CD8-positive, alpha-beta memory T cell (primary cell): ENCODE results near the gene ERC2. TPM values are rescaled to one million over a fixed set of nuclear protein-coding genes. Genes with fewer than 3 reads are reported as not detected.

Experiments used
- CTCF ChIA-PET: fragments of 350-600 bp; sonication (Branson Sonifier 250); formaldehyde crosslinking; loops from one replicate; lab custom pipeline; 2021; ENCODE audit warnings: antibody characterized with exemption; lab: Charles Lee
- POLR2A ChIA-PET: fragments of 350-600 bp; sonication (Branson Sonifier 250); formaldehyde crosslinking; loops from one replicate; lab custom pipeline; 2021; ENCODE audit warnings: antibody characterized with exemption; lab: Charles Lee
- DNase-seq, 5 donors: peaks; one replicate each; pipeline versions ENCODE4 v3.0.0 to v3.0.0-alpha.2; 2020 to 2022; ENCODE audit warnings: mixed read lengths in 1 of 5
- H3K27ac ChIP-seq: one replicate; pipeline ENCODE4 v1.7.0; 2013; ENCODE audit warnings: low read depth, mild to moderate bottlenecking, low read length, moderate library complexity
- H3K27me3 ChIP-seq: 2 replicates; pipeline ENCODE4 v1.7.0; 2013; ENCODE audit warnings: low read length, mild to moderate bottlenecking; ENCODE audit not compliant: insufficient read depth, poor library complexity, severe bottlenecking
- H3K36me3 ChIP-seq: 2 replicates; pipeline ENCODE4 v1.7.0; 2013; ENCODE audit warnings: mild to moderate bottlenecking, low read length, moderate library complexity; ENCODE audit not compliant: insufficient read depth
- H3K4me1 ChIP-seq: 2 replicates; pipeline ENCODE4 v1.7.0; 2013; ENCODE audit warnings: mild to moderate bottlenecking, low read length, moderate library complexity; ENCODE audit not compliant: insufficient read depth
- H3K4me3 ChIP-seq: 2 replicates; pipeline ENCODE4 v1.7.0; 2013; ENCODE audit warnings: mild to moderate bottlenecking, low read length
- H3K9me3 ChIP-seq: 2 replicates; pipeline ENCODE4 v1.7.0; 2013; ENCODE audit warnings: mild to moderate bottlenecking, low read length
- H3K27ac Mint-ChIP-seq, 8 donors: one replicate each; pipeline ENCODE4 v1.8.0; 2020 to 2021; ENCODE audit warnings: mixed read lengths in 8 of 8, mild to moderate bottlenecking in 6 of 8, inconsistent platforms in 3 of 8, moderate library complexity in 3 of 8
- H3K27me3 Mint-ChIP-seq, 2 donors: one replicate each; pipeline ENCODE4 v1.8.0; 2020 to 2021; ENCODE audit warnings: mixed read lengths in 2 of 2, mild to moderate bottlenecking in 1 of 2, moderate library complexity in 1 of 2
- H3K36me3 Mint-ChIP-seq, 3 donors: one replicate each; pipeline ENCODE4 v1.8.0; 2020 to 2021; ENCODE audit warnings: mixed read lengths in 3 of 3, inconsistent platforms in 1 of 3, mild to moderate bottlenecking in 1 of 3
- H3K4me1 Mint-ChIP-seq, 3 donors: one replicate each; pipeline ENCODE4 v1.8.0; 2020 to 2021; ENCODE audit warnings: mixed read lengths in 3 of 3, inconsistent platforms in 1 of 3, mild to moderate bottlenecking in 1 of 3
- H3K4me3 Mint-ChIP-seq, 7 donors: one replicate each; pipeline ENCODE4 v1.8.0; 2020 to 2021; ENCODE audit warnings: mixed read lengths in 7 of 7, mild to moderate bottlenecking in 6 of 7, moderate library complexity in 4 of 7, inconsistent platforms in 2 of 7
- H3K9me3 Mint-ChIP-seq, 5 donors: one replicate each; pipeline ENCODE4 v1.8.0; 2020 to 2022; ENCODE audit warnings: mixed read lengths in 5 of 5, mild to moderate bottlenecking in 3 of 5, moderate library complexity in 2 of 5, inconsistent platforms in 1 of 5
- polyA plus RNA-seq: library from polyadenylated mRNA; unstranded; fragments of 300-500 nt; fragmentation: Illumina TruSeq; gene quantifications from one replicate; pipeline ENCODE4 v1.2.3, GENCODE V29; 2021
- total RNA-seq, 2 experiments: library from RNA; stranded (reverse); gene quantifications; one replicate each; pipeline ENCODE4 v1.2.3, GENCODE V29; 2021

ERC2 gene
- total and polyA plus RNA-seq, 3 experiments from 2014 or later = not detected

GRCh38 chr3:55629432-55629831 is 838.8 kb downstream of the ERC2 start:
- peaks cover 0 to 9% (median 5%) of the 10 kb centered on the region in 5 donors for H3K9me3 Mint-ChIP-seq
- Histone ChIP-seq H3K27me3 (no peaks in the 10 kb centered on the region), H3K27ac (no peak overlapping the region), H3K4me1 (no peaks in the 10 kb centered on the region), H3K4me3 (no peak overlapping the region), H3K36me3 (no peaks in the 10 kb centered on the region), H3K9me3 (no peaks in the 10 kb centered on the region)
- no peaks in the 10 kb centered on the region for H3K36me3 Mint-ChIP-seq
- H3K4me1 Mint-ChIP-seq = no peaks in the 10 kb centered on the region
- no peak for DNase-seq
- CTCF ChIA-PET = no interaction called here
- H3K27ac Mint-ChIP-seq = no peak overlapping the region
- POLR2A ChIA-PET = no interaction called here
- H3K4me3 Mint-ChIP-seq = no peak overlapping the region
- H3K27me3 Mint-ChIP-seq = no peaks in the 10 kb centered on the region

GRCh38 chr3:55626279-55626665 is 842.0 kb downstream of the ERC2 start:
- Histone ChIP-seq H3K27me3 (no peaks in the 10 kb centered on the region), H3K27ac (no peak overlapping the region), H3K4me1 (no peaks in the 10 kb centered on the region), H3K9me3 (no peaks in the 10 kb centered on the region), H3K36me3 (no peaks in the 10 kb centered on the region), H3K4me3 (no peak overlapping the region)
- DNase-seq = no peak
- H3K4me1 Mint-ChIP-seq = no peaks in the 10 kb centered on the region
- H3K27ac Mint-ChIP-seq = no peak overlapping the region
- H3K9me3 Mint-ChIP-seq = peaks cover 0 to 12% (median 7%) of the 10 kb centered on the region in 5 donors
- CTCF ChIA-PET = no interaction called here
- H3K36me3 Mint-ChIP-seq = no peaks in the 10 kb centered on the region
- POLR2A ChIA-PET = no interaction called here
- H3K4me3 Mint-ChIP-seq = no peak overlapping the region
- no peaks in the 10 kb centered on the region for H3K27me3 Mint-ChIP-seq

GRCh38 chr3:55624238-55624637 is 844.0 kb downstream of the ERC2 start:
- H3K4me1 ChIP-seq = no peaks in the 10 kb centered on the region
- no peak overlapping the region for H3K27ac Mint-ChIP-seq
- no peaks in the 10 kb centered on the region for H3K4me1 Mint-ChIP-seq
- H3K36me3 ChIP-seq = no peaks in the 10 kb centered on the region
- peaks cover 0 to 12% (median 8%) of the 10 kb centered on the region in 5 donors for H3K9me3 Mint-ChIP-seq
- no peak overlapping the region for H3K4me3 ChIP-seq
- H3K9me3 ChIP-seq = no peaks in the 10 kb centered on the region
- H3K27me3 Mint-ChIP-seq = no peaks in the 10 kb centered on the region
- no peak overlapping the region for H3K27ac ChIP-seq
- H3K4me3 Mint-ChIP-seq = no peak overlapping the region
- CTCF ChIA-PET = no interaction called here
- POLR2A ChIA-PET = no interaction called here
- no peaks in the 10 kb centered on the region for H3K27me3 ChIP-seq
- DNase-seq = no peak
- H3K36me3 Mint-ChIP-seq = no peaks in the 10 kb centered on the region

DNA sequence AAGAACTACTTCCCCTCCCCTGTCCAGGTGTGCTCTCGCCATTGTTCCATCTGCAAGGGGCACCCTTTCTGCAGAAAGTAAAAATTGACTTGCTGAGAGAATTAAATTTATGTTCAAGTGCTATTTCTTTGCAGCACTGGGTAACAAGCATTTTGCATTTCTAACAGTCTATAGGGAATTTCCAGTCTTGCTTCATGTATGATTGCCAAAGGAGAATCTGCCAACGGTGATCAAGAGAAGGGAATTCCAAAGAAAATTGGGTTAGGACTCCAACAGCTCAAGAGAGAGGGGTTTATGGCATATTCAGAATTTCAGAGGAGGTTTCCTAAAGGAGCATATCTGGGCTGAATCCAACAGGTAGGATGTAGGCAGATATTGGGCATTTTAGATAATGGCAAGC is 844.5 kb downstream of the ERC2 start:
- no peak for DNase-seq
- no peak overlapping the region for H3K27ac Mint-ChIP-seq
- H3K4me3 Mint-ChIP-seq = no peak overlapping the region
- no peaks in the 10 kb centered on the region for H3K9me3 ChIP-seq
- no peaks in the 10 kb centered on the region for H3K27me3 Mint-ChIP-seq
- no peaks in the 10 kb centered on the region for H3K36me3 Mint-ChIP-seq
- POLR2A ChIA-PET = no interaction called here
- peaks cover 0 to 12% (median 8%) of the 10 kb centered on the region in 5 donors for H3K9me3 Mint-ChIP-seq
- H3K27me3 ChIP-seq = no peaks in the 10 kb centered on the region
- CTCF ChIA-PET = no interaction called here
- no peaks in the 10 kb centered on the region for H3K4me1 Mint-ChIP-seq
- no peaks in the 10 kb centered on the region for H3K4me1 ChIP-seq
- no peak overlapping the region for H3K4me3 ChIP-seq
- H3K36me3 ChIP-seq = no peaks in the 10 kb centered on the region
- no peak overlapping the region for H3K27ac ChIP-seq

GRCh38 chr3:55622733-55623132 is 845.5 kb downstream of the ERC2 start:
- Histone ChIP-seq H3K36me3 (no peaks in the 10 kb centered on the region), H3K4me3 (no peak overlapping the region), H3K9me3 (no peaks in the 10 kb centered on the region), H3K27ac (no peak overlapping the region), H3K4me1 (no peaks in the 10 kb centered on the region), H3K27me3 (no peaks in the 10 kb centered on the region)
- Mint-ChIP-seq H3K9me3 (peaks cover 0 to 12% (median 8%) of the 10 kb centered on the region in 5 donors), H3K4me1 (no peaks in the 10 kb centered on the region), H3K27me3 (no peaks in the 10 kb centered on the region), H3K36me3 (no peaks in the 10 kb centered on the region), H3K27ac (no peak overlapping the region), H3K4me3 (no peak overlapping the region)
- ChIA-PET CTCF (no interaction called here), POLR2A (no interaction called here)
- DNase-seq = no peak

- Mint-ChIP-seq H3K27me3 (no peaks in the 10 kb centered on the region), H3K9me3 (peaks cover 0 to 12% (median 8%) of the 10 kb centered on the region in 5 donors), H3K27ac (no peak overlapping the region), H3K4me1 (no peaks in the 10 kb centered on the region), H3K36me3 (no peaks in the 10 kb centered on the region), H3K4me3 (no peak overlapping the region)
- Histone ChIP-seq H3K27ac (no peak overlapping the region), H3K4me3 (no peak overlapping the region), H3K4me1 (no peaks in the 10 kb centered on the region), H3K27me3 (no peaks in the 10 kb centered on the region), H3K36me3 (no peaks in the 10 kb centered on the region), H3K9me3 (no peaks in the 10 kb centered on the region)
- CTCF ChIA-PET = no interaction called here
- no peak for DNase-seq
- POLR2A ChIA-PET = no interaction called here
These were observed 846.2 kb downstream of the ERC2 start for GRCh38 chr3:55622116-55622515.

- ChIA-PET POLR2A (no interaction called here), CTCF (no interaction called here)
- Histone ChIP-seq H3K27ac (no peak overlapping the region), H3K4me3 (no peak overlapping the region), H3K36me3 (no peaks in the 10 kb centered on the region), H3K9me3 (no peaks in the 10 kb centered on the region), H3K4me1 (no peaks in the 10 kb centered on the region), H3K27me3 (no peaks in the 10 kb centered on the region)
- no peaks in the 10 kb centered on the region for H3K27me3 Mint-ChIP-seq
- H3K4me1 Mint-ChIP-seq = no peaks in the 10 kb centered on the region
- H3K4me3 Mint-ChIP-seq = no peak overlapping the region
- no peak for DNase-seq
- no peak overlapping the region for H3K27ac Mint-ChIP-seq
- H3K9me3 Mint-ChIP-seq = peaks cover 0 to 12% (median 8%) of the 10 kb centered on the region in 5 donors
- no peaks in the 10 kb centered on the region for H3K36me3 Mint-ChIP-seq
These were observed 846.6 kb downstream of the ERC2 start for GRCh38 chr3:55621648-55622047.

- Histone ChIP-seq H3K9me3 (no peaks in the 10 kb centered on the region), H3K4me3 (no peak overlapping the region), H3K4me1 (no peaks in the 10 kb centered on the region), H3K36me3 (no peaks in the 10 kb centered on the region), H3K27ac (no peak overlapping the region), H3K27me3 (no peaks in the 10 kb centered on the region)
- no peaks in the 10 kb centered on the region for H3K36me3 Mint-ChIP-seq
- no peaks in the 10 kb centered on the region for H3K27me3 Mint-ChIP-seq
- DNase-seq = no peak
- no peak overlapping the region for H3K27ac Mint-ChIP-seq
- H3K4me1 Mint-ChIP-seq = no peaks in the 10 kb centered on the region
- ChIA-PET CTCF (no interaction called here), POLR2A (no interaction called here)
- peaks cover 0 to 10% (median 8%) of the 10 kb centered on the region in 5 donors for H3K9me3 Mint-ChIP-seq
- H3K4me3 Mint-ChIP-seq = no peak overlapping the region
These were observed 847.2 kb downstream of the ERC2 start for GRCh38 chr3:55621026-55621422.
